ENCODE measurements around the gene SOCS2. TPM values are rescaled to one million over a fixed set of nuclear protein-coding genes. Genes with fewer than 3 reads are reported as not detected.

SOCS2 gene
- total RNA-seq, 1 experiment from 2014 or later: 15.6 TPM

GRCh38 chr12:93567174-93567573 lies 5.3 kb upstream of the SOCS2 start:
- DNase-seq (ENCODE audit: low read depth): no peak

GRCh38 chr12:93568091-93568490 lies 4.4 kb upstream of the SOCS2 start:
- no peak for DNase-seq (ENCODE audit: low read depth)

- no peak for DNase-seq (ENCODE audit: low read depth)
Observed at GRCh38 chr12:93569301-93569655, 3.2 kb upstream of the SOCS2 start.

- DNase-seq (ENCODE audit: low read depth): peak; percentile 69
Observed at GRCh38 chr12:93569656-93570551, 2.6 kb upstream of the SOCS2 start.

GRCh38 chr12:93570552-93571364 lies 1.7 kb upstream of the SOCS2 start:
- peak; percentile 92 for DNase-seq (ENCODE audit: low read depth)

GRCh38 chr12:93571365-93571924 lies 1.0 kb upstream of the SOCS2 start:
- peak; percentile 60 for DNase-seq (ENCODE audit: low read depth)

GRCh38 chr12:93572712-93573551 lies 457 bp downstream of the SOCS2 start:
- no peak for DNase-seq (ENCODE audit: low read depth)

GRCh38 chr12:93573552-93574223 lies 1.2 kb downstream of the SOCS2 start:
- DNase-seq (ENCODE audit: low read depth): no peak

GRCh38 chr12:93577222-93577621 lies 4.7 kb downstream of the SOCS2 start:
- DNase-seq (ENCODE audit: low read depth): no peak

- no peak for DNase-seq (ENCODE audit: low read depth)
Observed at GRCh38 chr12:93578221-93578620, 5.7 kb downstream of the SOCS2 start.

- no peak for DNase-seq (ENCODE audit: low read depth)
Observed at GRCh38 chr12:93580682-93581081, 8.2 kb downstream of the SOCS2 start.

- DNase-seq (ENCODE audit: low read depth): no peak
Observed at GRCh38 chr12:93581370-93581769, 8.9 kb downstream of the SOCS2 start.

GRCh38 chr12:93582351-93582750 lies 9.9 kb downstream of the SOCS2 start:
- no peak for DNase-seq (ENCODE audit: low read depth)

GRCh38 chr12:93583627-93584392 lies 11.3 kb downstream of the SOCS2 start:
- no peak for DNase-seq (ENCODE audit: low read depth)

GRCh38 chr12:93585247-93585646 lies 12.8 kb downstream of the SOCS2 start:
- no peak for DNase-seq (ENCODE audit: low read depth)

- no peak for DNase-seq (ENCODE audit: low read depth)
Observed at GRCh38 chr12:93587611-93588010, 15.1 kb downstream of the SOCS2 start.

- DNase-seq (ENCODE audit: low read depth): no peak
Observed at GRCh38 chr12:93589081-93589480, 16.6 kb downstream of the SOCS2 start.

GRCh38 chr12:93591137-93591868 lies 18.8 kb downstream of the SOCS2 start:
- DNase-seq (ENCODE audit: low read depth): peak; percentile 73
